ENCODE results near the gene IL25.

IL25 gene

DNA sequence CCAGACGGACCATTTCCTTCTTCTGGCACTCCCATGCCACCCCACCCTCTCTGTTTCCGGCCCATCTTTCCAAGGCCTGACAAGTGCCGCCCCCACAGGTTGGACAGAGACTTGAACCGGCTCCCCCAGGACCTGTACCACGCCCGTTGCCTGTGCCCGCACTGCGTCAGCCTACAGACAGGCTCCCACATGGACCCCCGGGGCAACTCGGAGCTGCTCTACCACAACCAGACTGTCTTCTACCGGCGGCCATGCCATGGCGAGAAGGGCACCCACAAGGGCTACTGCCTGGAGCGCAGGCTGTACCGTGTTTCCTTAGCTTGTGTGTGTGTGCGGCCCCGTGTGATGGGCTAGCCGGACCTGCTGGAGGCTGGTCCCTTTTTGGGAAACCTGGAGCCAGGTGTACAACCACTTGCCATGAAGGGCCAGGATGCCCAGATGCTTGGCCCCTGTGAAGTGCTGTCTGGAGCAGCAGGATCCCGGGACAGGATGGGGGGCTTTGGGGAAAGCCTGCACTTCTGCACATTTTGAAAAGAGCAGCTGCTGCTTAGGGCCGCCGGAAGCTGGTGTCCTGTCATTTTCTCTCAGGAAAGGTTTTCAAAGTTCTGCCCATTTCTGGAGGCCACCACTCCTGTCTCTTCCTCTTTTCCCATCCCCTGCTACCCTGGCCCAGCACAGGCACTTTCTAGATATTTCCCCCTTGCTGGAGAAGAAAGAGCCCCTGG is 3.1 kb downstream of the IL25 start:
- no peak overlapping the region for H3K4me3 ChIP-seq (ENCODE audit: low read depth, low read length)
- TF ChIP-seq CTCF (IDR thresholded peaks at IDR 0.05; ENCODE audit: borderline replicate concordance, insufficient read depth, low read depth, low read length) = no peak

DNA sequence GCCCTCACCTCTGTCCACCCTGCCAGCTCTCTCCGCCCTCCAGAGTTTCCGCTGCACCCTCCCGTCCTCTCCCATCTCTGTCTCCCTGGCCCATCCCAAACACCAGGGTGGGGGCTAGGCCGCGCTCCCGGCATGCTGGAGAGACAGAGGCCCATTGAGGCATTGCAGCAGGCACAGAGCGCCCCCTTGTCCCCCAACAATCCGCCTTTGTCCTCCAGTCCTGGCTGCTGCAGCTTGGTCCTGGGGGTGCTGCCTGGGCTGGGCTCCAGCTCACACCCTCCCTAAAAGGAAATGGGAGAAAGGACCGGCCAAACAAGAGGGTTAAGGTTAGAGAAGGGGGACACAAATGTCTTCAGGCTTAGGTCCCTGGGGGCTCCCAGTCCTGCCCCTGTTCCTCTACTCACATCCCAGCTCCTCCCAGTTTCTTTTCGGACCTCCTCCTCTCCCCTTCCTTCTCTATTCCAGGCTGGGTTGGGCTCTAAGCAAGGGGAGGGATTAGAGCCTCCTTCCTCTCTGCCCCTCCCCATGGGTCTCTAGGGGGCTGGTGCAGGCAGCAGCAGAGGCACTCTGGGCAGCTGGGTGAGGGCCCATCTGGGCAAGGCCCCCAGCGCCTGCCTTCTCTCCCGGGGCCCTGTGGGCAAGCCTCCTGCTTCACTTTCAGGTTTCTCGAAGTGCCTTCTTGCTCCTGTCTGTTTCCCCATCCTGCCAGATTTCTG is 4.0 kb downstream of the IL25 start, which contains the start of gene CMTM5:
TSS of gene CMTM5 (plus strand) at position 565 of the 716 bp plus-strand sequence. CDS start 206 bp downstream, outside the sequence.
- no peak for TF ChIP-seq CTCF (IDR thresholded peaks at IDR 0.05; ENCODE audit: borderline replicate concordance, insufficient read depth, low read depth, low read length)
- H3K4me3 ChIP-seq (ENCODE audit: low read depth, low read length) = no peak within 1 kb of the TSS

- no peak overlapping the region for H3K4me3 ChIP-seq (ENCODE audit: low read depth, low read length)
- no peak for TF ChIP-seq CTCF (IDR thresholded peaks at IDR 0.05; ENCODE audit: borderline replicate concordance, insufficient read depth, low read depth, low read length)
Measured at GRCh38 chr14:23377198-23377550, 4.6 kb downstream of the IL25 start.

GRCh38 chr14:23377573-23378563 is 5.3 kb downstream of the IL25 start:
- no peak overlapping the region for H3K4me3 ChIP-seq (ENCODE audit: low read depth, low read length)
- no peak for TF ChIP-seq CTCF (IDR thresholded peaks at IDR 0.05; ENCODE audit: borderline replicate concordance, insufficient read depth, low read depth, low read length)

DNA sequence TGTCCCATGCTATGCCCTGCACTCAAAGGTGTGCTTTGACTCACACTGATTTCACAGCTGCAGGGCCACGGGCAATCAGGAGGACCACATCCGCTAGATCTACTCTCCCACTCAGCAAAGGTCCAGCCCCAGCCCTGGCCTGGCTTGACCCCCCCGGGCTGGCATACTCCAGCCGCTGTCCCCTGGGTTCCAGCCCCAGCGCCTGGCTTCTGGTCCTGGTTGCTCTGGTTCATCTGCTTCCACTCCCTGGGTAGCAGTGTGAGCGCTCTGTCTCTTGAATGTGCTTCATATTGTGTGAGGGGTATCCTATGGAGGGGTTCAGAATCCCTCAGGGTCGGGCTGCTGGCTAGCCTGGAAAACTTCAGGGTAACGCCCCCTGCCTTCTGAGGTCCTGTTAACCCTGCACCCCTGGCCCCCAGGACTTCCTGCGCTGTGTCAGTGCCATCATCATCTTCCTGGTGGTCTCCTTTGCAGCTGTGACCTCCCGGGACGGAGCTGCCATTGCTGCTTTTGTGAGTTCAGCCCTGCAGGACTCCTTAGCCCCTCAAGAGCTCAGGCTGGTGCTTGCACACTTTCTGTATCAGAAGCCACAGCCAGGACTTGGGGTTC is 6.1 kb downstream of the IL25 start:
- no peak overlapping the region for H3K4me3 ChIP-seq (ENCODE audit: low read depth, low read length)
- TF ChIP-seq CTCF (IDR thresholded peaks at IDR 0.05; ENCODE audit: borderline replicate concordance, insufficient read depth, low read depth, low read length) = no peak

DNA sequence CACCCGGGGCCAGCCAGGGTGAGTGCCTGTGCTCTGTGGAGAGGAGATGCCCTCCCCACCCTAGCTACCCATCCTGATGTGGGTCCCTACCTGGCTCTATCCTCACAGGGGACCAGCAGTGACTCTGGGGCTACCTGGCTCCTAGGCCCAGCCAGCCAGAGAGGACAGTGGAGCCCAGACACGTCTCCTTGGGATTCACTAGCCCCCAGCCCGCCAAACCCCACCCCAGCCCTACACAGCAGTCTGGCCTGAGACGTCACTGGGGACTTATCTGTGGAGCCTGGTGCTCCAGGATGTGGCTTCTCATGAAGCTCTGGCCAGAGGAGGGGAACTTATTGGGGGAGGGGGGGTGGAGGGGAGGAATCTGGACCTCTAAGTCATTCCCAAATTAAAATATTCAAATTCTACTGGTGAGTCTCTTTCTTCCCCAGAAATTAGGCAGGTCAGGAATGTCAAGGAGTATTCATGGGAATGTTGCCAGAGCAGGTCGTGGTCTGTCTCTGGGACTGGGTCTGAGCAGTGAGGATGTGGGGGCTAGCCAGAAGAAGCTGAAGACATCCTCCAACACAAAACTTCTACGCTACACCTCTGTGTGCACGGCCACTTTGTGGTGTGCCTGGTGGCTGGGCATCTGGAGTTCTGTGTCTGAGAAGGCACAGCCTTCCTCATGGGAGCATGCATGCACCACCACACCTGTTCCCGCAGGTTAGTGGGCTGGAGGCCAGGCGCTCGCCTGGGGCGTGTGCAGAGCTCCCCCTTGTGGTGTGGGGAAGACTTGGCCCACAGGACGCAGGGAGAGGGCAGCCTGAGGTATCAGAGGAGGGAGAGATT is 7.0 kb downstream of the IL25 start:
- peak; percentile 98 for TF ChIP-seq CTCF (IDR thresholded peaks at IDR 0.05; ENCODE audit: borderline replicate concordance, insufficient read depth, low read depth, low read length)
- no peak overlapping the region for H3K4me3 ChIP-seq (ENCODE audit: low read depth, low read length)

All from GM12875 (cell line).